GM19025 (cell line): Measurements from ENCODE around the gene ARHGAP32.
"Not testable (repeated sequence)": the region's sequence is repeated elsewhere in the genome, so short reads cannot be mapped to it uniquely, and the experiment has no call there.

Source experiments
- ATAC-seq: cut with Tn5 transposase; IDR thresholded peaks from one replicate; pipeline ENCODE4 v1.9.1; 2021; ENCODE audit warnings: mild to moderate bottlenecking, low read depth, moderate library complexity; ENCODE audit not compliant: unreplicated experiment

The ARHGAP32 gene

GRCh38 chr11:128937480-128937879, 254.6 kb downstream of the ARHGAP32 start:
- ATAC-seq, result no peak

- ATAC-seq, result no peak
These were observed 255.4 kb downstream of the ARHGAP32 start for GRCh38 chr11:128936606-128937251.

GRCh38 chr11:128934926-128935325, 257.2 kb downstream of the ARHGAP32 start:
- ATAC-seq, result no peak

- no peak for ATAC-seq
These were observed 257.8 kb downstream of the ARHGAP32 start for GRCh38 chr11:128934351-128934750.

GRCh38 chr11:128933481-128934178, 258.5 kb downstream of the ARHGAP32 start:
- no peak for ATAC-seq

GRCh38 chr11:128931668-128932067, 260.5 kb downstream of the ARHGAP32 start:
- no peak for ATAC-seq

GRCh38 chr11:128931066-128931465, 261.1 kb downstream of the ARHGAP32 start:
- no peak for ATAC-seq

GRCh38 chr11:128929991-128930390, 262.1 kb downstream of the ARHGAP32 start:
- no peak for ATAC-seq

GRCh38 chr11:128929468-128929867, 262.7 kb downstream of the ARHGAP32 start:
- ATAC-seq, result no peak

- peak; percentile 100 for ATAC-seq
These were observed 263.7 kb downstream of the ARHGAP32 start for GRCh38 chr11:128928400-128928799.

GRCh38 chr11:128927683-128928336, 264.3 kb downstream of the ARHGAP32 start:
- ATAC-seq, result no peak

GRCh38 chr11:128927108-128927461, 265.0 kb downstream of the ARHGAP32 start:
- ATAC-seq, result no peak

GRCh38 chr11:128926437-128927107, 265.6 kb downstream of the ARHGAP32 start:
- no peak for ATAC-seq

GRCh38 chr11:128926000-128926399, 266.1 kb downstream of the ARHGAP32 start:
- no peak for ATAC-seq

GRCh38 chr11:128925250-128925600, 266.9 kb downstream of the ARHGAP32 start:
- no peak for ATAC-seq

GRCh38 chr11:128924510-128925249, 267.4 kb downstream of the ARHGAP32 start:
- no peak for ATAC-seq

- ATAC-seq, result no peak
These were observed 268.0 kb downstream of the ARHGAP32 start for GRCh38 chr11:128924104-128924503.

- ATAC-seq, result no peak
These were observed 270.3 kb downstream of the ARHGAP32 start for GRCh38 chr11:128921793-128922192.

- ATAC-seq, result no peak
These were observed 271.5 kb downstream of the ARHGAP32 start for GRCh38 chr11:128920666-128921065.

- not testable (repeated sequence) for ATAC-seq
These were observed 272.5 kb downstream of the ARHGAP32 start for GRCh38 chr11:128919635-128920034.

- ATAC-seq, result no peak
These were observed 272.9 kb downstream of the ARHGAP32 start for GRCh38 chr11:128919216-128919615.
